Mucosa of stomach (tissue), 1 donor: ENCODE measurements around the gene SLCO3A1.
"Not testable (repeated sequence)": the region's sequence is repeated elsewhere in the genome, so short reads cannot be mapped to it uniquely, and the experiment has no call there.

Experiments
- H3K27me3 ChIP-seq: one replicate; pipeline ENCODE4 v1.7.0; 2013; ENCODE audit warnings: mild to moderate bottlenecking, low read length; ENCODE audit not compliant: control insufficient read depth, insufficient read depth
- H3K36me3 ChIP-seq: one replicate; pipeline ENCODE4 v1.7.0; 2013; ENCODE audit warnings: low read length; ENCODE audit not compliant: control insufficient read depth, insufficient read depth
- H3K4me1 ChIP-seq: one replicate; pipeline ENCODE4 v1.7.0; 2013; ENCODE audit warnings: mild to moderate bottlenecking, low read length; ENCODE audit not compliant: control insufficient read depth, insufficient read depth
- H3K4me3 ChIP-seq: one replicate; pipeline ENCODE4 v1.7.0; 2013; ENCODE audit warnings: low read length
- H3K9ac ChIP-seq: one replicate; pipeline ENCODE4 v1.7.0; 2013; ENCODE audit warnings: mild to moderate bottlenecking, low read length, moderate library complexity
- H3K9me3 ChIP-seq: one replicate; pipeline ENCODE4 v1.7.0; 2013; ENCODE audit warnings: mild to moderate bottlenecking, low read length, moderate library complexity; ENCODE audit not compliant: control insufficient read depth
- donor health status: Pancreatic carcinoma.

SLCO3A1 gene

GRCh38 chr15:92049290-92049989 is 195.9 kb downstream of the SLCO3A1 start:
- Histone ChIP-seq H3K4me1 (no peaks in the 10 kb centered on the region), H3K9ac (no peak overlapping the region), H3K4me3 (no peak overlapping the region)

GRCh38 chr15:92050220-92050898 is 196.9 kb downstream of the SLCO3A1 start:
- no peaks in the 10 kb centered on the region for H3K4me1 ChIP-seq
- H3K36me3 ChIP-seq: no peaks in the 10 kb centered on the region
- H3K9ac ChIP-seq: no peak overlapping the region
- H3K27me3 ChIP-seq: no peaks in the 10 kb centered on the region
- no peak overlapping the region for H3K4me3 ChIP-seq
- no peaks in the 10 kb centered on the region for H3K9me3 ChIP-seq

More at GRCh38 chr15:92049290-92049989, 195.9 kb downstream of the SLCO3A1 start:
- Histone ChIP-seq H3K9me3 (no peaks in the 10 kb centered on the region), H3K27me3 (no peaks in the 10 kb centered on the region), H3K36me3 (no peaks in the 10 kb centered on the region)

GRCh38 chr15:92051716-92052115 is 198.2 kb downstream of the SLCO3A1 start:
- Histone ChIP-seq H3K27me3 (no peaks in the 10 kb centered on the region), H3K36me3 (no peaks in the 10 kb centered on the region), H3K4me1 (no peaks in the 10 kb centered on the region)

GRCh38 chr15:92053753-92054316 is 200.3 kb downstream of the SLCO3A1 start:
- no peak overlapping the region for H3K9ac ChIP-seq
- H3K9me3 ChIP-seq: no peaks in the 10 kb centered on the region
- H3K4me1 ChIP-seq: no peaks in the 10 kb centered on the region
- no peaks in the 10 kb centered on the region for H3K27me3 ChIP-seq
- no peaks in the 10 kb centered on the region for H3K36me3 ChIP-seq
- H3K4me3 ChIP-seq: no peak overlapping the region

More at GRCh38 chr15:92051716-92052115, 198.2 kb downstream of the SLCO3A1 start:
- Histone ChIP-seq H3K9ac (no peak overlapping the region), H3K9me3 (no peaks in the 10 kb centered on the region), H3K4me3 (no peak overlapping the region)

GRCh38 chr15:92056875-92057274 is 203.4 kb downstream of the SLCO3A1 start:
- Histone ChIP-seq H3K4me3 (no peak overlapping the region), H3K36me3 (no peaks in the 10 kb centered on the region), H3K9ac (no peak overlapping the region), H3K9me3 (no peaks in the 10 kb centered on the region), H3K4me1 (no peaks in the 10 kb centered on the region), H3K27me3 (no peaks in the 10 kb centered on the region)

- H3K4me1 ChIP-seq: no peaks in the 10 kb centered on the region
- H3K27me3 ChIP-seq: no peaks in the 10 kb centered on the region
- H3K36me3 ChIP-seq: no peaks in the 10 kb centered on the region
- H3K4me3 ChIP-seq: no peak overlapping the region
- no peak overlapping the region for H3K9ac ChIP-seq
- no peaks in the 10 kb centered on the region for H3K9me3 ChIP-seq
Observed at GRCh38 chr15:92059036-92059970, 205.8 kb downstream of the SLCO3A1 start.

GRCh38 chr15:92059971-92060311 is 206.4 kb downstream of the SLCO3A1 start:
- not testable (repeated sequence) for H3K36me3 ChIP-seq, H3K27me3 ChIP-seq, H3K9me3 ChIP-seq, H3K4me3 ChIP-seq, H3K9ac ChIP-seq, H3K4me1 ChIP-seq

GRCh38 chr15:92061511-92062195 is 208.1 kb downstream of the SLCO3A1 start:
- Histone ChIP-seq H3K4me3 (no peak overlapping the region), H3K27me3 (no peaks in the 10 kb centered on the region), H3K9me3 (no peaks in the 10 kb centered on the region), H3K9ac (no peak overlapping the region), H3K4me1 (no peaks in the 10 kb centered on the region), H3K36me3 (no peaks in the 10 kb centered on the region)

- H3K9me3 ChIP-seq: no peaks in the 10 kb centered on the region
- H3K4me3 ChIP-seq: no peak overlapping the region
- no peak overlapping the region for H3K9ac ChIP-seq
- no peaks in the 10 kb centered on the region for H3K27me3 ChIP-seq
- no peaks in the 10 kb centered on the region for H3K4me1 ChIP-seq
- no peaks in the 10 kb centered on the region for H3K36me3 ChIP-seq
Observed at GRCh38 chr15:92062505-92062904, 209.0 kb downstream of the SLCO3A1 start.

GRCh38 chr15:92068121-92068520 is 214.6 kb downstream of the SLCO3A1 start:
- Histone ChIP-seq H3K36me3 (no peaks in the 10 kb centered on the region), H3K9ac (no peak overlapping the region), H3K4me1 (peaks cover 26% of the 10 kb centered on the region), H3K9me3 (no peaks in the 10 kb centered on the region), H3K4me3 (no peak overlapping the region), H3K27me3 (no peaks in the 10 kb centered on the region)
